Astrocyte of the hippocampus (primary cell): ENCODE measurements around the gene PLCB1.
"Not testable (repeated sequence)": the region's sequence is repeated elsewhere in the genome, so short reads cannot be mapped to it uniquely, and the experiment has no call there.

Experiments used
- DNase-seq: peaks from one replicate; pipeline ENCODE4 v3.0.0; 2011; ENCODE audit warnings: low read depth, low spot score

PLCB1 gene

GRCh38 chr20:8131598-8132483 lies at the start of gene PLCB1:
Gene PLCB1 (plus strand): TSS chr20:8132266. CDS start chr20:8132652, 386 bp downstream.
- peak; percentile 92 for DNase-seq

DNA sequence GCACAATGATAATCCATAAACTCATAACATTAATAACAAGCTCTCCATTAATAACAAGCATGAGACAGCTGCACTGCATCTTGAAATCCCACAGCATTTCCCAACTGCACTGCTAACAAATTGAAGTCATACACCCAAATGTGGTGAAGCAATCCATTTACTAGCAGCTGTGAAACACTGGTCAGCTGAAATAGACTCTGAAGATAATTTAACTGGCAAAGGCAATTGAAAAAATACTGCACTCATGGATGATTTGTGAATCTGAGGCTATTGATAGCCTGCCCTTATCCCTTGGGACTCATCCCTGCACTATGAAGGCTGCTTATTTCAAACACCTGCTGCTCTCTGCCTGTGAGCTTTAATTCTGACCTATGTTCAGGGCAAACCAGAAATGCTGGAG lies 49.1 kb upstream of the PLCB1 start:
- no peak for DNase-seq

- peak; percentile 20 for DNase-seq
These were observed 42.4 kb upstream of the PLCB1 start for GRCh38 chr20:8089668-8090067.

- DNase-seq: peak; percentile 49
These were observed 37.6 kb upstream of the PLCB1 start for GRCh38 chr20:8094415-8094818.

GRCh38 chr20:8094850-8095249 lies 37.2 kb upstream of the PLCB1 start:
- no peak for DNase-seq

DNA sequence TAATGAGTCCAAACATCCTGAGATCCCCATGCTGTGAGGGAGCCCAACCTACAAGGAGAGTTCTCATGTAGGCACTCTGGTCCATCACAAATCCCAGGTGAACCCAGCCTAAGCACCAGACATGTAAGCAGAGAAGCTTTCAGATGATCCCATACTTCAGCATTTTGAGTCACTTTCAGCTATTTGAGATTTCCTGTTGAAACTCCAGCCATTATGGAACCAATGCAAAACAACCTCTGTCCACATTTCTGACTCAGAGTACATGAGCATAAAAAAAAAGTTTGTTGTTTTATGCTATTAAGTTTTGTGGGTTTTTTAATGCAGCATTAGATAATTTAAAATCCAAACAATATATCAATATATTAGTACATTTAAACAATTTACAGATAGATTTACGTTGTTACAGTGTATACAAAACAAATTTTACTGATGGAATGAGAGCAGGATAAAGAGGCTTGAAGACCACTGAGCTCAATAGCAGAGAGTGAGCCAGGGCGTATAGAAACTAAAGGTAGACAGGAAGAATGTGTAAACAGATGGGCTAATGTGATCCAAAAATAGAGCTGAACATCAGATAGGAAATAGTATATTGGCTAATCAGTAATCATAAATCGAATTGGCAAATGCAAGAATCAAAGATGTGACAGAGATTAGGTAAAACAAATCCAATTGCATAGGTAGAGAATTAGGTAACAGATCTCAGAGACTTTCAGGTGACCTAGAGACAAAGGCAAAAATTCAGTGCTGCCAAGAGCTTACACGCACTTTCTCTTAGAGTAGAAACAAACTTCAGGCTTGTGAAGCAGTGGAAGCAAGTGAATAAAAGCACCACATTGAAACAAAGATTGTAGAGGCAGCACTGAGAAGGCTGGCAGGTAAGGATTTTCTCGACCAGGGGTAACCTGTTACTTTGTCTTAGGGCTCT lies 36.2 kb upstream of the PLCB1 start:
- DNase-seq: no peak

DNA sequence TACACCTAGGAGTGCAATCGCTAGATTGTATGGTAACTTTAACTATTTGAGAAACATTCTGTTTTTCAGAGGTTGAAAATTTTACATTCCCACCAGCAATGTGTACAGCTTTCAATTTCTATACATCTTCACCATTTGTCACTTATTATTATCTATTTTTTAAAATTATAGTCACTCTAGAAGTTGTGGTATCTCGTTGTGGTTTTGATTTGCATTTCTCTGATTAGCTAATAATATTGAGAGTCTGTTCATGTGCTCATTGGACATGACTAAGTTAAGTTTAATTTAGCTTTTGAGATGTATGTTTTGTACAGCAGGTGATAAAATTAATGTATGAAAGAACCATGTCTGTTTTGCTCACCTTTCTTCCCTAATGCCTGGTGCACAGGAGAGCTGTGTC lies 34.8 kb upstream of the PLCB1 start:
- no peak for DNase-seq

- no peak for DNase-seq
These were observed 27.8 kb upstream of the PLCB1 start for GRCh38 chr20:8104252-8104651.

DNA sequence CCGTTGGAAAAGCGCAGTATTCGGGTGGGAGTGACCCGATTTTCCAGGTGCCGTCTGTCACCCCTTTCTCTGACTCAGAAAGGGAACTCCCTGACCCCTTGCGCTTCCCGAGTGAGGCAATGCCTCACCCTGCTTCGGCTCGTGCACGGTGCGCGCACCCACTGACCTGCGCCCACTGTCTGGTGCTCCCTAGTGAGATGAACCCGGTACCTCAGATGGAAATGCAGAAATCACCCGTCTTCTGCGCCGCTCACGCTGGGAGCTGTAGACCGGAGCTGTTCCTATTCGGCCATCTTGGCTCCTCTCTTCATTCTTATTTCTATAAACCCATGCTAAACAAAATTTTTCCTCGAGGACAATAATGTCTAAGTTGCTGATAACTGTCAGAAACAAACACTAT lies 17.5 kb upstream of the PLCB1 start:
- not testable (repeated sequence) for DNase-seq

DNA sequence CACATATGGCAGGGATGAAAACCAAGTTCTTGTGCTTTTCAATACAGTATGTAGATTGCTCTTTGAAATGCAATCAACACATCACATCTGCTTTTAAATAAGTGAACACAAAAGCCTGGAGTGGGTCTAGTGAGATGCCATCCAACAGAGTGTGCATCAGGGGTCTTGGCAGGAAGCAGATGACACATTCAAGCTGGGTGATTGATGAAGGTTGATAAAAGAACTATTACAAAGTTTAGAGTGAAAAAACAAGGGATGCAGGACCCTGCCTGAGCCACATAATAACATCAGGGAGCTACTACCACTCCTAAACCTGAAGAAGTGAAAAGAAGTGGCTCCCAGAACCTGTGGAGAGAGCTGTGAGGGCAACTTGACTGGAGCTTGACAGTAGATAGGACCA lies 16.6 kb upstream of the PLCB1 start:
- DNase-seq: no peak

- peak; percentile 10 for DNase-seq
These were observed 15.8 kb upstream of the PLCB1 start for GRCh38 chr20:8116067-8116811.

DNA sequence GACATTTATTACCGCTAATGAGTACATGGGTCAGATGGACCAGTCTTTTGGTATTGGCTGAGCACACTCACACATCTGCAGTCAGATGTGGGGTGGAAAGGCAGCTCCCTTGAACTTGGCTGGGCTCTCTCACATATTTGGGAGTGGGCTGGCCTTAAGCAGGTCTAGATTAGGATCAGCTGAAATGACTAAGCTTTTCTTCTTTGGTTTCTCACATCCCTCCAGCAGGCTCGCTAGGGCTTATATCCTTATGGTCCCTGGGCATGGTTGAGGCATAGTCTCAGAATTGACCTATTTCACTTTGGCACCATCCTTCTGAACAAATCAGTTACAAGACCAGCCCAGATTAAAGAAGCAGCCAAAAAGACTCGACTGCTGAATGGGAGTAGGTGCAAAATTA lies 14.4 kb upstream of the PLCB1 start:
- DNase-seq: no peak

DNA sequence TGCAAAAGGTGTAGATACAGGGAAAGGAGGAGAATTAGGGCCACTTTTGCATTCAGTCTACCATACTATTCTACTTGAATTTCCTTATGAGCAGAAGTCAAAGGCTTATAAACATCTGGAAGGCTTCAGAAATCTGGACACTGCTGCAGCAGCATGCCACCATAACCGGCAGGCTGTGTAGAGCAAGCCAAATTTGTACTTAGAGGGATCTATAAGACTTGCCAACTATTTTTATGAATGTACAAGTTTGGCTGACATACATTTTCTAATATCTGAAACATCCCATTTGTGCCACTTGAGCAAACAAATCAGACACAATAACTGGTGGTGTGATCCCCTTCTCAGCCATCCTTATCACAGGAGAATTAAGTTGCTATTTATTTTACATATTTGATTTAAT lies 14.0 kb upstream of the PLCB1 start:
- no peak for DNase-seq

DNA sequence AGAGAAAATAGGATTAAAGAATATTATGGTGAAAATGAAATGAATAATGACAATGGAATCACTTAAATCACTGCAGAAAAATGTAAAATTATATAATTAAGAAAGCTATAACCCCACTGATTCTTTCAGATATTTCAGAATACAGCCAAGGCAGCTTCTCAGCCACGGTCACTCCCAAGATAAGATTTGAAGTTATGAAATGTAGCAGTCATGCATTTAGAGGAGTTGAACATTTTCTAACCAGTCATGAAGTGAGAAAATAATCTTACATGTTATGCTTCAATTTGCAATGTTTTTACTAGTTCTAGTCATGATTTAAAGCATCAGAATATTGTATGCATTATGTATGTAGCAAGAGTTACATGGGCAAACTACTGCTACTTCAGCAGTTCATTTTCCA lies 13.3 kb upstream of the PLCB1 start:
- no peak for DNase-seq

DNA sequence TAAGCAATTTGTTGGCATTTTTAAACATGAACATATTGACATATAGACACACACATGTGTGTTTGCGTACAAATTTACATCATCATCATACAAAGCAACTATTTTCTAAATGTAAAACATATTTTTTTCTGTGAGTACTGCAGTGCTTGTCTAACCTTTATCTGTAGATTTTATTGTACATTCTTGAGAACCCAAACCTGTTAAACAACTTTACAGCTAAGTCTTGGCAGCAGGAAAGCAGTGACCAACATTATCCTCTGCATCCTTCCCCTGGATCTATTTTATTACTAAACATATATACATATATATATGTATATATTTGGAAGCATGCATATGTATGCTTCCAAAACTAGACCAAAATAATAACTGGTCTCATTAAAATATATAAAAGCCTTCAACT lies 10.4 kb upstream of the PLCB1 start:
- DNase-seq: no peak

DNA sequence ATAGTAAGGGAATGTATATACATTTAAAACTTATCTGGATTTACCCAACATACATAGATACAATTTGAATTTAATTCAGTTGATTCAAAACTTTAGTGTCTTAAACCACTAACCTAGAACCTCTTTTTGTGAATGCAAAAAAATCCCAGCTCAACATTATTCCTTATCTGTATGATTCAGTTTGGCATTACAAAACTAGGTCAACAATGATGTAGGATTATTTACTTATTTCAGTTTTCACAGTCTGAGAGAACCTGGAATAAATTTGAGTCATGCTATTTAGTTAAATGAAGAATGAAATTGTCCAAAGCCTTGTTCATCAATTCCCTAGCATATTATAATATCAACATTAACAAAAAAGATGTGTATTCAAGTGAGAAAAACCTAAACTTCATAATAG lies 7.4 kb upstream of the PLCB1 start:
- DNase-seq: no peak

GRCh38 chr20:8126181-8126580 lies 5.9 kb upstream of the PLCB1 start:
- DNase-seq: no peak

GRCh38 chr20:8126841-8127378 lies 5.2 kb upstream of the PLCB1 start:
- no peak for DNase-seq

- no peak for DNase-seq
These were observed 4.4 kb upstream of the PLCB1 start for GRCh38 chr20:8127553-8128255.

DNA sequence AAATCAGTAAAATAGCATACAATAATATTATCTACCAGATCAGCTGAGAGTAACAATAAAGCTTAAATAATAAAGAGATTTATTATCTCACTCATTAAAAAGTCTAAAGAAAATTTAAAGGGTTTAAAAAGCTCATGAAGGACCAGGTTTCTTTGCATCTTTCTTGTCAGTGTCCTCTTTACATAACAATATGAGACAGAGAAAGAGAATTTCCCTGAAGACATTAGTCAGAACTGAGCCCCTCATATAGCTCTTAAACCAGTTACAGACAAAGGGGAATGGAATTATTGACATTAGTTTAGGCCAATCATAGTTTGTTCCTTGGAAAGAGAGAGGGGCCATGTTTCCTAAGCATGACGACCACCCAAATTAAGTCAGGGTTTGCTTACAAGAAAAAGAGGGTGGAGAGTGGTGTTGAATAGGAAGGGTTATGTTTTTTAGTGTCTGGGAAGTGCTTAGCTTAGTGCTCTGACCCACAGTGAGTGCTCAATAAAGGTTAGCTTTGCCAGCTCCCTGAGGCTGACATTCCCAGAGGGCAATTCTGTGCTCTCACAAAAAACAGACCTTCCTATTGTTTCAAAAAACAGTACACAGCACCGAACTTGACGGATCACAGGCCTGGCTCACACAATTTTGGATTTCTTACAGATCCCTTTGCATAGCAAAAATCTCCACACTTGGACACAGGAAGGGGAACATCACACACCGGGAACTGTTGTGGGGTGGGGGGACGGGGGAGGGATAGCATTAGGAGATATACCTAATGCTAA lies 3.6 kb upstream of the PLCB1 start:
- no peak for DNase-seq
